Measurements from ENCODE around the gene TMEM132C. TPM values are rescaled to one million over a fixed set of nuclear protein-coding genes. Genes with fewer than 3 reads are reported as not detected.

TMEM132C gene
- polyA plus RNA-seq, 6 donors from 2014 or later: not detected

DNA sequence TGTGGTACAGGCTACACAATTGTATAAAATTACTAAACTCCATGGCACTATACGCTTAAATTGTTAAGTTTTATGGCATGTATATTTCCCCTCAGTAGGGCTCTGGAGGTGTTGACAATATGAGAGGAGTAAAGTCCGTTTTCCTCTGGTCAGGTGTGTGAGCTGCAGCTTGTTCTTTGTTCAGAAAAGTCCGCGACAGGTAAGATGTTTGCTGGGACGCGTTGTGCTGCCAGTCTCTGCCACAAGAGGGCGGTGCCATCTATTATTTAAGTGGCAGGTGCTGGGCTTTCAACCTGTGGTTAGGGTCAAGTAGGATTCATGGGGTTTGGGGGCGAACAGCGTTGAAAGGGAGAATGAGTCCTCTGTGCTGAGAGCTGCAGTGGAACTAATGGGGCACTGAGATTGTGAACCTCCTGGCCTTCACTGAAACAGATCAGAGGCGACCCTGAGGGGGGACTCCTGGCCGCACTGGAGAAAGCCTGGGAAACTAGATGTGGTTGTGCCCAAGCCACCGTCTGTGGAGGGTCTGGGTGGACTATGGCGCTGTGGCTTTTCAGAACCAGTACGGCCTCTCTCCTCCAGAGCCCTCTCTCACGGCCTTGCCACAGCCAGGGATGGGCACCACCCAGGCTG lies 377.8 kb downstream of the TMEM132C start:
- Mint-ChIP-seq H3K27me3 (peaks cover 0 to 12% (median 7%) of the 10 kb centered on the region in 3 donors), H3K9me3 (peaks cover 0 to 17% (median 4%) of the 10 kb centered on the region in 7 donors), H3K4me1 (peaks cover 0 to 3% (median 0%) of the 10 kb centered on the region in 3 donors), H3K36me3 (peaks cover 5 to 7% of the 10 kb centered on the region in 2 donors), H3K4me3 (no peak overlapping the region), H3K27ac (peak overlapping the region in 3 of 6 donors; percentile 25 to 52 (median 30))
- DNase-seq: peak; percentile 10
- no peak for ATAC-seq (ENCODE audit: low read depth in 2 of 2)

- Mint-ChIP-seq H3K27ac (no peak overlapping the region), H3K36me3 (peaks cover 5 to 7% of the 10 kb centered on the region in 2 donors), H3K4me1 (peaks cover 0 to under 1% (median 0%) of the 10 kb centered on the region in 3 donors), H3K9me3 (peaks cover 0 to 17% (median 5%) of the 10 kb centered on the region in 7 donors), H3K27me3 (peaks cover 3 to 15% (median 12%) of the 10 kb centered on the region in 3 donors), H3K4me3 (no peak overlapping the region)
- no peak for DNase-seq
- ATAC-seq (ENCODE audit: low read depth in 2 of 2): no peak
These were observed 382.9 kb downstream of the TMEM132C start for GRCh38 chr12:128649902-128650301.

DNA sequence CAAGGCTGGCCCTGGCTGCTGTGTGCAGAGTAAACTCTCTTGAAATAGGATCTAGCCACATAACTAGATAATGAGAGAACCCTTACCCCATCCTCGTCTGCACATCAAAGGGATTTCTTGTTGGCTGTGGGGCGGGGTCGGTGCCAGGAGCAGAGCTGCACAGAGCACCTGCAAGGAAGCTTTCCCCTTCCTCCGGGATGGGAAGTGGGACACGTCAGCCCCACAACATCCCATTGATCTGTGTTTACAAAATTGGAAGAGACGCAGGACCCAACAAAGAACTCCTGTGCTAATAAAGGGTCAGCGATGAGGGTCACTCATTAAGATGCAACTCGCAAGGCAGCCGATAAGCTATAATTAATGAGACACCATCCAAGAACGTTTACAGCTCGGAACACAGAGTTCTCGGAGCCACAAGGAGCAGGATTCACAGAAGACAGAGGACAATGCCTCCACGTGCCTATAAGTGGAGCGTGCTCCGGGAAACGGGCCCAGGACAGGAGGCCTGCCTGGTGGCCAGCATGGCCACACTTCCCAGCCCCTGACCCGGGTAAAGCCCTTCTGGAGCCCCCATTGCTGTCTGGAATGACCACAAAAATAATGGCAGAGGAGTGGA lies 385.3 kb downstream of the TMEM132C start:
- no peaks in the 10 kb centered on the region for H3K4me1 Mint-ChIP-seq
- peak overlapping the region in 1 of 8 donors; percentile 44 for H3K4me3 Mint-ChIP-seq
- H3K27ac Mint-ChIP-seq: no peak overlapping the region
- peaks cover 5 to 7% of the 10 kb centered on the region in 2 donors for H3K36me3 Mint-ChIP-seq
- DNase-seq: no peak
- H3K27me3 Mint-ChIP-seq: peaks cover 3 to 15% (median 12%) of the 10 kb centered on the region in 3 donors
- ATAC-seq (ENCODE audit: low read depth in 2 of 2): no peak
- H3K9me3 Mint-ChIP-seq: peaks cover 0 to 17% (median 6%) of the 10 kb centered on the region in 7 donors

GRCh38 chr12:128654468-128654867 lies 387.5 kb downstream of the TMEM132C start:
- no peak for ATAC-seq (ENCODE audit: low read depth in 2 of 2)
- DNase-seq: no peak
- Mint-ChIP-seq H3K4me1 (no peaks in the 10 kb centered on the region), H3K27me3 (peaks cover 10 to 20% (median 13%) of the 10 kb centered on the region in 3 donors), H3K36me3 (no peaks in the 10 kb centered on the region), H3K9me3 (peaks cover 0 to 6% (median 2%) of the 10 kb centered on the region in 7 donors), H3K27ac (no peak overlapping the region), H3K4me3 (no peak overlapping the region)

- H3K4me1 Mint-ChIP-seq: no peaks in the 10 kb centered on the region
These were observed 390.4 kb downstream of the TMEM132C start for GRCh38 chr12:128657378-128657777.

DNA sequence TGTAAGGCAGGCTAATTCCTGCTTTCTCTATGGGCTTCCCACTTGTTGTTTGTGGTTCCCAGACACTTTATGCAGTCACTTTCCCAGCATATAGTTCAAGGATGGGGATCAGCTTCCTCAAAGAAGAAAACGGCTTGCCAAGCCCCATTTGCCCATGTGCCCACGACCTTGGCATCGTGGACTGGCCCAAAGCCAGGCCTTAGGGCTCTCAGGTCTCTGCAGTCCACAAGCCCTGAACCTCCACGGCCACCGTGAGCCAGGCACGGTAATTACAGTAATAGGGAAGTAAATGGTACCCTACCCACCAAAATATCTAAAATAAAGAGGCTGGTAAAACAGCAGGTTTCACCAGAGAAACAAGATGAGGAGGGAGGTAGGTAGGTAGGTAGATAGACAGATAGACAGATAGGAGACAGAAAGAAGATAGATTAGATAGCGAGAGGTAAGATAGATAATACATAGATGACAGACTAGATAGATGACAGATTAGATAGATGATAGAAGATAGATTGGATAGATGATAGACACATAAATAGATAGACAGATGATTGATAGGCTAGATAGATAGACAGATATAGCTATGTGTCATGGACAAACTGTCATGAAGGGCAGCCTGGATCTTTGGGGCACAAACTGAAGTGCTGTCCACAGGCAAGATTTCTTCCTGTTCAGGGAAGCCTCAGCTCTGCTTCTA lies 393.7 kb downstream of the TMEM132C start:
- Mint-ChIP-seq H3K36me3 (no peaks in the 10 kb centered on the region), H3K27me3 (peaks cover 14 to 29% (median 15%) of the 10 kb centered on the region in 3 donors), H3K4me3 (no peak overlapping the region), H3K9me3 (peaks cover 0 to 6% (median 1%) of the 10 kb centered on the region in 7 donors), H3K4me1 (no peaks in the 10 kb centered on the region), H3K27ac (no peak overlapping the region)
- DNase-seq (no peak), ATAC-seq (ENCODE audit: low read depth in 2 of 2) (no peak)

More at GRCh38 chr12:128657378-128657777, 390.4 kb downstream of the TMEM132C start:
- no peak for ATAC-seq (ENCODE audit: low read depth in 2 of 2)
- Mint-ChIP-seq H3K36me3 (no peaks in the 10 kb centered on the region), H3K27me3 (peaks cover 14 to 29% (median 19%) of the 10 kb centered on the region in 3 donors), H3K27ac (no peak overlapping the region), H3K9me3 (peaks cover 0 to 6% (median 2%) of the 10 kb centered on the region in 7 donors), H3K4me3 (peak overlapping the region in 1 of 8 donors; percentile 8)
- DNase-seq: no peak

DNA sequence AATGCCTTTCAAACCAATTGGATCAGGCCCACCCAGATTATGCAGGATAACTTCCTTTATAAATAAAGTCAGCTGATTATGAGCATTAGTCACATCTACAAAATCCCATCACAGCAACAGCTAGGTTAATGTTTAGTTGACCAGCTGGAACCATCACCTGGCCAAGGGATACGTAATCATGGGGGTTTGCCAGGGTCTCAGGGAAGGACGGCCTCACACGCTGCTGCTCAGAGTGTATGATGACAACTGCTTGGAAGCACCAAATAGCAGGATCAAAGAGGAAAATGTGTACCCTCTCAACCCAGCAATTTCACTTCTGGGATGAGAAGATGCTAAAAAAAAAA lies 394.2 kb downstream of the TMEM132C start:
- Mint-ChIP-seq H3K27me3 (peaks cover 14 to 29% (median 15%) of the 10 kb centered on the region in 3 donors), H3K4me3 (no peak overlapping the region), H3K27ac (no peak overlapping the region), H3K36me3 (no peaks in the 10 kb centered on the region), H3K9me3 (peaks cover 0 to 6% (median 1%) of the 10 kb centered on the region in 7 donors), H3K4me1 (no peaks in the 10 kb centered on the region)
- ATAC-seq (ENCODE audit: low read depth in 2 of 2): no peak
- DNase-seq: no peak

DNA sequence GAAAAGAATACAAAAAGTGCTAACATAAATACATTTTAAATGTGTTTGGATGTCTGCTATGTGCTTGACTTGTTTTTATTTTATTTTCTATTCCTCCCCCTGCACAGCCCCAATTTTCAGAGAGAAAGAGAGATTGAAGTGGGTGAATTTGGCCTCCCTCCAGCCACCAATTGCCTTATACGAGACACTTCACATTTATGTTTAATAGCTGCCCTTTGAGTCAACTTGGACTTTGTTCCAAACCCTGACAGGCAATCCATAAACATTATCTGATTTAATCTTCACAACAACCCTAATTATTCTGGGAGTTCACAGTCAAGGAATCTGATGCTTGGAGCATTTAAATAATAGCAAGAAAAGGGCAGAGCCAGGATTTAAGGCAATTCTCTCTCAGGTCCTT lies 395.1 kb downstream of the TMEM132C start:
- ATAC-seq (ENCODE audit: low read depth in 2 of 2) (no peak), DNase-seq (no peak)
- H3K9me3 Mint-ChIP-seq: peaks cover 0 to 4% (median 0%) of the 10 kb centered on the region in 7 donors

DNA sequence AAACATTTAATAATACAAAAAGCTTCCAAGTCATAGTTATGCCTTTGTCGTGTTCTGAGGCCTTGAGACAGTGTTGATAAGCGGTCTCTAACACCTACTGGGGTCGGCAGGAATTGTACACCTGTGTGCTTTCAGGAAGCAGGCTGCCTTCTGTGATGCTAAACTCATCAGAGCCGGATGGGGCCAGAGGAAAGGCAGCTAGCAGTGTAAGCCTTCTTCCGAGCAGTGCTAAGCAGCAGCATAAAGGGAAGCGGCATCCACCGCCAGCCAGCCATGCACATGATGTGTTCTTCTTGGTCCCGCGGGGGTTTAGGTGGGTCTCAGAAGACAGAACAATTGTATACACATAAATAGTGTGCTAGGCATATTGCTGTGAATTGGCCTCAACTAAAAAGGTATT lies 397.5 kb downstream of the TMEM132C start:
- no peak for DNase-seq
- Mint-ChIP-seq H3K4me3 (no peak overlapping the region), H3K36me3 (no peaks in the 10 kb centered on the region), H3K4me1 (no peaks in the 10 kb centered on the region), H3K9me3 (peaks cover 0 to 6% (median 0%) of the 10 kb centered on the region in 7 donors), H3K27me3 (peaks cover 4 to 17% (median 13%) of the 10 kb centered on the region in 3 donors), H3K27ac (no peak overlapping the region)
- no peak for ATAC-seq (ENCODE audit: low read depth in 2 of 2)

More for the DNA sequence above, 395.1 kb downstream of the TMEM132C start:
- Mint-ChIP-seq H3K27ac (no peak overlapping the region), H3K36me3 (no peaks in the 10 kb centered on the region), H3K4me1 (no peaks in the 10 kb centered on the region), H3K27me3 (peaks cover 14 to 29% (median 15%) of the 10 kb centered on the region in 3 donors), H3K4me3 (no peak overlapping the region)

DNA sequence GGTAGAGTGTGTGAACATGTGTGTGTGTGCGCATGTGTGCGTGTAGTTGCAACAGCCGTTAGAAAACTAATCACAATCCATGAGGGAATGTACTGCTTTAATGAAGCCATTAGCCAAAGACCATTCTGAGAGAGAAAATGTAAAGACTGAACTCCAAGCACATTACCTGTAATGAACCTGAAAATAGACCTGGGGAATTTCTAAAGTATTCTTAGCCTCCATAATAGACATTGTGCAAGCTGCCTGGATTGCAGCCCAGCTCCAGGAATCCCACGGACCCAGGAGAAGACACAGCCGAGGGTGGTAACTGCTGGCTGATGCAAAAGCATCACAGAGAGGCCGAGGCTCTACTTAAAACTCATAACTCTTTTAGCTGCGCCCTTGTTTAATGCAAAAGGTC lies 400.2 kb downstream of the TMEM132C start:
- no peak overlapping the region for H3K4me3 Mint-ChIP-seq
- H3K4me1 Mint-ChIP-seq: no peaks in the 10 kb centered on the region

GRCh38 chr12:128671528-128672042 lies 404.6 kb downstream of the TMEM132C start:
- Mint-ChIP-seq H3K27me3 (peaks cover 0 to 10% (median 8%) of the 10 kb centered on the region in 3 donors), H3K36me3 (no peaks in the 10 kb centered on the region), H3K27ac (peak overlapping the region in 1 of 6 donors; percentile 59), H3K4me3 (no peak overlapping the region), H3K9me3 (peaks cover 0 to 7% (median 0%) of the 10 kb centered on the region in 7 donors), H3K4me1 (no peaks in the 10 kb centered on the region)
- DNase-seq: no peak
- no peak for ATAC-seq (ENCODE audit: low read depth in 2 of 2)

More for the DNA sequence above, 400.2 kb downstream of the TMEM132C start:
- DNase-seq: no peak
- no peaks in the 10 kb centered on the region for H3K27me3 Mint-ChIP-seq
- no peaks in the 10 kb centered on the region for H3K36me3 Mint-ChIP-seq
- H3K27ac Mint-ChIP-seq: no peak overlapping the region
- peaks cover 0 to 8% (median 0%) of the 10 kb centered on the region in 7 donors for H3K9me3 Mint-ChIP-seq
- no peak for ATAC-seq (ENCODE audit: low read depth in 2 of 2)

- no peaks in the 10 kb centered on the region for H3K36me3 Mint-ChIP-seq
- H3K4me1 Mint-ChIP-seq: no peaks in the 10 kb centered on the region
- ATAC-seq (ENCODE audit: low read depth in 2 of 2): no peak
- no peak for DNase-seq
- peaks cover 0 to 2% (median 0%) of the 10 kb centered on the region in 7 donors for H3K9me3 Mint-ChIP-seq
- no peak overlapping the region for H3K4me3 Mint-ChIP-seq
- no peak overlapping the region for H3K27ac Mint-ChIP-seq
- peaks cover 0 to 10% (median 8%) of the 10 kb centered on the region in 3 donors for H3K27me3 Mint-ChIP-seq
These were observed 405.5 kb downstream of the TMEM132C start for GRCh38 chr12:128672428-128672827.

DNA sequence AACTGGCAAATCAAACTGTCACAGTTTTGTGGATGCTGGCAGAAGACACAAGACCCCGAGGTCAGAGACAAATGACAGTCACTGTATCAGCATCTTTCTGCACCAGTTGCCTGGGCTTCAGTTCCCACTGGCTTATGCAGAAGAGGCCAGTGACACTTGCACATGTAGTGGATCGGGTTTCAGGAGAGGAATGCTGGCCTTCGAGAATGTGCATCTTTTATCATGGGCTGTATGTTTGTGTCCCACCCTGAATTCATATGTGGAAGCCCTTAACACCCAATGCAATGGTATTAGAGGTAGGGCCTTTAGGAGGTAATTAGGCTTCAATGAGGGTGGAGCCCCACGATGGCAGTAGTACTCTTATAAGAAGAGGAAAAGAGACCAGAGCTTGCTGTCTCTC lies 405.9 kb downstream of the TMEM132C start:
- DNase-seq: no peak
- H3K9me3 Mint-ChIP-seq: peaks cover 0 to 2% (median 0%) of the 10 kb centered on the region in 7 donors
- H3K36me3 Mint-ChIP-seq: no peaks in the 10 kb centered on the region
- no peak overlapping the region for H3K27ac Mint-ChIP-seq
- H3K27me3 Mint-ChIP-seq: peaks cover 0 to 10% (median 8%) of the 10 kb centered on the region in 3 donors
- ATAC-seq (ENCODE audit: low read depth in 2 of 2): no peak
- H3K4me3 Mint-ChIP-seq: no peak overlapping the region
- H3K4me1 Mint-ChIP-seq: no peaks in the 10 kb centered on the region

Data from naive B cell (primary cell).